Keratinocyte (primary cell): ENCODE data around the gene SMARCA2.

Experiments used
- CTCF ChIP-seq, 3 experiments: IDR thresholded peaks in 1 of 3; conservative IDR thresholded peaks in 1 of 3; optimal IDR thresholded peaks in 1 of 3; 2 replicates in 2 of 3; 3 replicates in 1 of 3; pipeline versions ENCODE3 to v1.5.1; 2011; ENCODE audit warnings: low read length in 3 of 3, mild to moderate bottlenecking in 3 of 3, moderate library complexity in 2 of 3, control low read depth in 1 of 3, inconsistent platforms in 1 of 3; ENCODE audit not compliant: insufficient read depth in 2 of 3; ENCODE audit errors: extremely low read depth in 1 of 3
- EZH2 ChIP-seq: IDR thresholded peaks from one replicate; pipeline ENCODE4 v1.6.1; 2012; ENCODE audit warnings: inconsistent platforms, mild to moderate bottlenecking, low read length, moderate library complexity

- TF ChIP-seq CTCF (optimal IDR thresholded peaks at IDR 0.05 in 1 of 3, IDR thresholded peaks at IDR 0.05 in 1 of 3, conservative IDR thresholded peaks at IDR 0.05 in 1 of 3; ENCODE audit: extremely low read depth in 1 of 3, insufficient read depth in 2 of 3, low read length in 3 of 3) (no peak), EZH2 (no peak)
These were observed 115.8 kb downstream of the SMARCA2 start for GRCh38 chr9:2130941-2131340.
